K562 (cell line): ENCODE results near the gene AHI1. TPM values are rescaled to one million over a fixed set of nuclear protein-coding genes. Genes with fewer than 3 reads are reported as not detected.
A peak's percentile ranks its signal among the peaks of the same experiment; 100 is the strongest.

Experiments used
- BCL6 ChIP-seq: fragments of 250-450 bp; sonication (Bioruptor Pico); IDR thresholded peaks from 2 replicates; pipeline ENCODE4 v1.4.0; 2020
- CBFA2T2 ChIP-seq: fragments of 450-650 bp; conservative IDR thresholded peaks from 2 replicates; pipeline ENCODE4 v1.6.1; 2017; ENCODE audit warnings: mild to moderate bottlenecking
- ELF4 ChIP-seq: fragments of 450-650 bp; formaldehyde crosslinking; IDR thresholded peaks from 2 replicates; pipeline ENCODE4 v1.4.0; 2022; ENCODE audit warnings: missing genetic modification characterization
- EP300 ChIP-seq: IDR thresholded peaks from 2 replicates; pipeline ENCODE4 v1.6.1; 2012; ENCODE audit warnings: low read length, improper control_type of control experiment
- GABPB2 ChIP-seq: fragments of 250-450 bp; sonication (Bioruptor Pico); conservative IDR thresholded peaks from 2 replicates; pipeline ENCODE4 v1.5.1; 2021; ENCODE audit warnings: mild to moderate bottlenecking
- HMG20A ChIP-seq: fragments of 450-650 bp; formaldehyde crosslinking; conservative IDR thresholded peaks from 2 replicates; pipeline ENCODE4 v1.4.0; 2020; ENCODE audit warnings: mild to moderate bottlenecking, mixed read lengths
- MBD2 ChIP-seq: sonication (generic); IDR thresholded peaks from 2 replicates; pipeline ENCODE4 v1.6.1; 2016; ENCODE audit warnings: low read depth, borderline replicate concordance
- MCM5 ChIP-seq: fragments of 450-650 bp; IDR thresholded peaks from 2 replicates; pipeline ENCODE4 v1.6.1; 2016; ENCODE audit warnings: low read depth
- MTF1 ChIP-seq: fragments of 250-450 bp; sonication (Bioruptor Pico); IDR thresholded peaks from 2 replicates; pipeline ENCODE4 v1.9.0; 2021; ENCODE audit warnings: moderate library complexity, mild to moderate bottlenecking, inconsistent platforms, borderline replicate concordance
- NCOA6 ChIP-seq: fragments of 450-650 bp; IDR thresholded peaks from 2 replicates; pipeline ENCODE4 v1.6.1; 2017; ENCODE audit warnings: mild to moderate bottlenecking
- PBX2 ChIP-seq, 2 experiments: IDR thresholded peaks in 1 of 2; conservative IDR thresholded peaks in 1 of 2; 2 replicates each; pipeline ENCODE4 v1.6.1; 2016; ENCODE audit warnings: low read depth in 2 of 2, mild to moderate bottlenecking in 1 of 2, missing compliant biosample characterization in 1 of 2, missing genetic modification characterization in 1 of 2, moderate library complexity in 1 of 2
- PHTF2 ChIP-seq: fragments of 250-450 bp; sonication (Bioruptor Pico); IDR thresholded peaks from 2 replicates; pipeline ENCODE4 v1.5.0; 2021; ENCODE audit warnings: mild to moderate bottlenecking
- SMAD3 ChIP-seq: fragments of 450-650 bp; formaldehyde crosslinking; conservative IDR thresholded peaks from 2 replicates; pipeline ENCODE4 v1.4.0; 2020; ENCODE audit warnings: mild to moderate bottlenecking
- SNIP1 ChIP-seq: fragments of 450-650 bp; IDR thresholded peaks from 2 replicates; pipeline ENCODE4 v1.7.1; 2017; ENCODE audit warnings: low read depth, mild to moderate bottlenecking
- SPI1 ChIP-seq: IDR thresholded peaks from 2 replicates; pipeline ENCODE4 v1.6.1; 2011; ENCODE audit warnings: low read depth, low read length, control low read depth, borderline replicate concordance
- STAT5A ChIP-seq: IDR thresholded peaks from 2 replicates; pipeline ENCODE4 v1.6.1; 2012; ENCODE audit warnings: low read length, inconsistent platforms, borderline replicate concordance
- TEAD4 ChIP-seq, 2 experiments: sonication (generic) in 1 of 2; formaldehyde crosslinking in 1 of 2; IDR thresholded peaks; 2 replicates each; pipeline versions ENCODE4 v1.6.1 to v1.8.0; 2012 to 2022; ENCODE audit warnings: borderline replicate concordance in 1 of 2, inconsistent platforms in 1 of 2, low read length in 1 of 2, mild to moderate bottlenecking in 1 of 2, missing genetic modification reagents in 1 of 2
- THAP12 ChIP-seq: fragments of 250-450 bp; sonication (Bioruptor Pico); IDR thresholded peaks from 2 replicates; pipeline ENCODE4 v1.9.0; 2021; ENCODE audit warnings: mild to moderate bottlenecking, inconsistent platforms
- ZBTB12 ChIP-seq: fragments of 250-450 bp; sonication (Bioruptor Pico); IDR thresholded peaks from 2 replicates; pipeline ENCODE4 v1.4.0; 2020
- ZNF224 ChIP-seq: sonication (generic); formaldehyde crosslinking; IDR thresholded peaks from 2 replicates; pipeline ENCODE4 v1.8.0; 2022; ENCODE audit warnings: mild to moderate bottlenecking, missing genetic modification reagents
- ZNF655 ChIP-seq: fragments of 250-450 bp; sonication (Bioruptor Pico); IDR thresholded peaks from 2 replicates; pipeline ENCODE4 v1.5.0; 2021
- polyA plus RNA-seq, 8 experiments: library from polyadenylated mRNA; depleted of rRNA in 4 of 8; stranded (reverse) in 5 of 8; unstranded in 3 of 8; fragments of >200 nt; fragmentation: Nextera tagmentation in 2 of 8; fragmentation: Illumina TruSeq in 1 of 8; extraction: Ambion mirVana in 2 of 8; extraction: Trizol in 1 of 8; gene quantifications; 2 replicates each; pipeline versions ENCODE4 v1.2.1 to v1.2.3, GENCODE V29; 2011 to 2014; ENCODE audit warnings: inconsistent platforms in 1 of 8, missing spikeins in 1 of 8
- total RNA-seq, 7 experiments: library from RNA; depleted of rRNA in 6 of 7; stranded (reverse); fragments of >200 nt in 6 of 7; fragmentation: Illumina TruSeq in 2 of 7; extraction: Trizol in 2 of 7; gene quantifications; 2 replicates each; pipeline versions ENCODE4 v1.2.1 to v1.2.3, GENCODE V29; 2011 to 2021; ENCODE audit warnings: low replicate concordance in 1 of 7

AHI1 gene
- total and polyA plus RNA-seq, 9 of the 15 experiments (the other 6 are each of a cell fraction or from before 2014, with no cell fraction given) = 24.7 to 54.9 (median 32.2) TPM

- TF ChIP-seq ZNF655 (CRISPR knock-in tag) (no peak), PBX2 (CRISPR knock-in tag; IDR thresholded peaks at IDR 0.05; ENCODE audit: low read depth) (no peak), PBX2 (tag; conservative IDR thresholded peaks at IDR 0.05; ENCODE audit: low read depth) (no peak), BCL6 (CRISPR knock-in tag) (no peak), SNIP1 (no peak), ZNF224 (CRISPR knock-in tag) (no peak), ZBTB12 (CRISPR knock-in tag) (no peak), GABPB2 (no peak), EP300 (peak; percentile 96), PHTF2 (no peak), STAT5A (peak; percentile 73), CBFA2T2 (no peak), THAP12 (CRISPR knock-in tag) (no peak), NCOA6 (no peak), MCM5 (no peak), MBD2 (0 out of 2 replicates have a peak, but pooled peaks have one; percentile 43), ELF4 (CRISPR knock-in tag) (no peak), TEAD4 (IDR thresholded peaks at IDR 0.05; ENCODE audit: low read length) (peak; percentile 86), TEAD4 (CRISPR knock-in tag; IDR thresholded peaks at IDR 0.05; ENCODE audit: borderline replicate concordance) (no peak), MTF1 (CRISPR knock-in tag) (no peak), SMAD3 (CRISPR knock-in tag) (no peak), SPI1 (peak; percentile 100), HMG20A (CRISPR knock-in tag) (no peak)
These were observed 190.7 kb downstream of the AHI1 start (continued) for GRCh38 chr6:135306740-135307420.
